Common myeloid progenitor, CD34-positive (primary cell): ENCODE measurements around the gene OSCAR.

ENCODE experiments used
- CTCF ChIA-PET: fragments of 350-600 bp; sonication (Branson Sonifier 250); formaldehyde crosslinking; loops from one replicate; lab custom pipeline; 2021; ENCODE audit warnings: antibody characterized with exemption; lab: Charles Lee
- POLR2A ChIA-PET: fragments of 350-600 bp; sonication (Branson Sonifier 250); formaldehyde crosslinking; loops from one replicate; lab custom pipeline; 2021; ENCODE audit warnings: antibody characterized with exemption; lab: Charles Lee
- DNase-seq, 3 donors: peaks; one replicate each; pipeline versions ENCODE4 v3.0.0 to v3.0.0-alpha.2; 2013
- H3K27ac ChIP-seq, 2 experiments: 1 replicate in 1 of 2; 2 replicates in 1 of 2; pipeline ENCODE4 v1.7.0; 2013; ENCODE audit warnings: inconsistent platforms in 2 of 2, low read length in 2 of 2, mild to moderate bottlenecking in 2 of 2, low read depth in 1 of 2, moderate library complexity in 1 of 2; ENCODE audit not compliant: severe bottlenecking in 2 of 2, insufficient read depth in 1 of 2, poor library complexity in 1 of 2
- H3K27me3 ChIP-seq, 5 experiments: replicated peaks in 2 of 5; 1 replicate in 3 of 5; 2 replicates in 2 of 5; pipeline versions ENCODE4 v1.6.1 to v1.7.0; 2013; ENCODE audit warnings: low read length in 4 of 5, mild to moderate bottlenecking in 2 of 5, moderate library complexity in 2 of 5, inconsistent platforms in 1 of 5; ENCODE audit not compliant: insufficient read depth in 5 of 5, control insufficient read depth in 4 of 5
- H3K36me3 ChIP-seq, 4 experiments: 1 replicate in 2 of 4; 2 replicates in 2 of 4; pipeline versions ENCODE4 v1.6.1 to v1.7.0; 2013; ENCODE audit warnings: low read length in 3 of 4, control low read depth in 1 of 4, mild to moderate bottlenecking in 1 of 4; ENCODE audit not compliant: control insufficient read depth in 4 of 4, insufficient read depth in 4 of 4
- H3K4me1 ChIP-seq, 4 experiments: 1 replicate in 3 of 4; 2 replicates in 1 of 4; pipeline versions ENCODE4 v1.6.1 to v1.7.1; 2013; ENCODE audit warnings: low read length in 3 of 4, mild to moderate bottlenecking in 3 of 4, control low read depth in 1 of 4, inconsistent platforms in 1 of 4, moderate library complexity in 1 of 4; ENCODE audit not compliant: control insufficient read depth in 4 of 4, insufficient read depth in 4 of 4; ENCODE audit errors: control extremely low read depth in 1 of 4
- H3K4me3 ChIP-seq, 7 experiments: 1 replicate in 4 of 7; 2 replicates in 3 of 7; pipeline versions ENCODE4 v1.5.1 to v1.7.0; 2013; ENCODE audit warnings: mild to moderate bottlenecking in 7 of 7, low read length in 6 of 7, moderate library complexity in 6 of 7, inconsistent platforms in 2 of 7, low read depth in 2 of 7, control low read depth in 1 of 7; ENCODE audit not compliant: insufficient read depth in 4 of 7, control insufficient read depth in 1 of 7; ENCODE audit errors: extremely low read depth in 1 of 7
- H3K9me3 ChIP-seq, 5 experiments: 1 replicate in 4 of 5; 2 replicates in 1 of 5; pipeline versions ENCODE4 v1.6.1 to v1.7.1; 2013; ENCODE audit warnings: low read length in 4 of 5, mild to moderate bottlenecking in 2 of 5, inconsistent platforms in 1 of 5, low read depth in 1 of 5, moderate library complexity in 1 of 5; ENCODE audit not compliant: control insufficient read depth in 4 of 5, insufficient read depth in 2 of 5; ENCODE audit errors: control extremely low read depth in 1 of 5
- WGBS: methylation state at CpG from one replicate; pipeline ENCODE4 v1.1.5; 2013; ENCODE audit not compliant: insufficient coverage; 5-methylcytosine and 5-hydroxymethylcytosine counted together

The OSCAR gene

GRCh38 chr19:54125713-54126112 lies 25.1 kb upstream of the OSCAR start:
- WGBS: 96% methylated on average over 8 of the region's 9 CpGs
- no peak overlapping the region for H3K4me3 ChIP-seq
- H3K36me3 ChIP-seq: peaks cover 8 to 87% (median 71%) of the 10 kb centered on the region in 4 experiments
- ChIA-PET CTCF (no interaction called here), POLR2A (no interaction called here)
- H3K27me3 ChIP-seq: no peaks in the 10 kb centered on the region
- H3K4me1 ChIP-seq: no peaks in the 10 kb centered on the region
- H3K9me3 ChIP-seq: no peaks in the 10 kb centered on the region
- no peak overlapping the region for H3K27ac ChIP-seq
- no peak for DNase-seq

DNA sequence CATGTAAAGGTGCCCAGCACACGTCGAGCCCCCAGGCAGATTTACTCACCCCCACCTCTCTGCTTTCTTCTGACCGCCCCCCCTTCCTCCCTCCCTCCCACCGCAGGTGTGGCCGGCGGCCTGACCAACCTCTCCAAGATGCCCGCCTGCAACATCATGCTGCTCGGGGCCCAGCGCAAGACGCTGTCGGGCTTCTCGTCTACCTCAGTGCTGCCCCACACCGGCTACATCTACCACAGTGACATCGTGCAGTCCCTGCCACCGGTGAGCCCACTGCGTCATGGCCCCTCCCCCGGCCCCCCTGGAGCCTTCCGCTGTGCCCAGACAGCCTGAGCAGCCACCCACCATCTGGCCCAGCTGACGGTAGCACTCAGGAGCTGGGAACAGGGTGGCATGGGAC lies 23.8 kb upstream of the OSCAR start:
- Histone ChIP-seq H3K4me3 (no peak overlapping the region), H3K36me3 (peaks cover 8 to 93% (median 75%) of the 10 kb centered on the region in 4 experiments), H3K27me3 (no peaks in the 10 kb centered on the region), H3K27ac (no peak overlapping the region), H3K9me3 (no peaks in the 10 kb centered on the region), H3K4me1 (no peaks in the 10 kb centered on the region)
- no peak for DNase-seq
- ChIA-PET POLR2A (no interaction called here), CTCF (interaction anchor here (0.9 kb wide), 1 partner anchor 8 kb away, joined by 3 read pairs; no protein-coding TSS in a partner anchor)
- WGBS: 98% methylated on average over 17 of the region's 19 CpGs

DNA sequence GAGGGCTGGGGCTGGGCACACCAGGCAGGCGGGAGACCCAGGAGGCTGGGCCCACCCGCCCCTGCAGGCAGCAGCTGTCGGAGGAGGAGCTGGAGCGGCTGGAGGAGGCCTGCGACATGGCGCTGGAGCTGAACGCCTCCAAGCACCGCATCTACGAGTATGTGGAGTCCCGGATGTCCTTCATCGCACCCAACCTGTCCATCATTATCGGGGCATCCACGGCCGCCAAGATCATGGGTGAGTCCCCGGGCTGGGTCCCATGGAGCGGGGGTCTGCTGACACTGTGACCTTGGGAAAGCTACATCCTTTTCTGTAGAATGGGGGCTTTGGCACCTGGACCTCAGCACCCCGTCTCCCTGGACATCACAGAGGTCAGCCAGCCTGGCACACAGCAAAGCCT lies 23.1 kb upstream of the OSCAR start:
- H3K4me1 ChIP-seq: no peaks in the 10 kb centered on the region
- 98% methylated on average over 16 of the region's 17 CpGs for WGBS
- H3K36me3 ChIP-seq: peaks cover 8 to 88% (median 70%) of the 10 kb centered on the region in 4 experiments
- no peak overlapping the region for H3K4me3 ChIP-seq
- POLR2A ChIA-PET: interaction anchor here (0.7 kb wide), 1 partner anchor 8 kb away, joined by 3 read pairs; the partner anchor contains the start of gene TFPT
- no peak for DNase-seq
- no peak overlapping the region for H3K27ac ChIP-seq
- H3K9me3 ChIP-seq: no peaks in the 10 kb centered on the region
- CTCF ChIA-PET: interaction anchor here (0.9 kb wide), 1 partner anchor 9 kb away, joined by 3 read pairs; no protein-coding TSS in a partner anchor
- no peaks in the 10 kb centered on the region for H3K27me3 ChIP-seq

- peaks cover 0 to 9% (median 5%) of the 10 kb centered on the region in 4 experiments for H3K4me1 ChIP-seq
- H3K9me3 ChIP-seq: no peaks in the 10 kb centered on the region
- H3K27me3 ChIP-seq: no peaks in the 10 kb centered on the region
- WGBS: 95% methylated on average over 7 of the region's 10 CpGs
- no peak overlapping the region for H3K4me3 ChIP-seq
- peaks cover 8 to 74% (median 63%) of the 10 kb centered on the region in 4 experiments for H3K36me3 ChIP-seq
- ChIA-PET CTCF (no interaction called here), POLR2A (no interaction called here)
- H3K27ac ChIP-seq: no peak overlapping the region
- DNase-seq: no peak
Measured at GRCh38 chr19:54121259-54121658, 20.7 kb upstream of the OSCAR start.

- under 1% methylated on average over 54 of the region's 60 CpGs for WGBS
- CTCF ChIA-PET: interaction anchor here (1.3 kb wide), 2 partner anchors 20 to 21 kb away, joined by 4 read pairs; no protein-coding TSS in a partner anchor
- H3K4me3 ChIP-seq: peak within 1 kb of the TSS; percentile 85 to 99 (median 94)
- POLR2A ChIA-PET: interaction anchor here (0.6 to 1.7 kb wide), 5 partner anchors 8 to 597 kb away, joined by 3 to 11 read pairs (median 4); partner anchors contain the start of genes CNOT3 and LENG1
- H3K27ac ChIP-seq: peak within 1 kb of the TSS; percentile 78 to 89
- DNase-seq: peak; percentile 99
- no peaks in the 10 kb centered on the region for H3K27me3 ChIP-seq
- H3K4me1 ChIP-seq: peaks cover 0 to 23% (median 20%) of the 10 kb centered on the region in 4 experiments
- no peaks in the 10 kb centered on the region for H3K9me3 ChIP-seq
- peaks cover 2 to 41% (median 30%) of the 10 kb centered on the region in 4 experiments for H3K36me3 ChIP-seq
Measured at GRCh38 chr19:54115109-54116063, 14.8 kb upstream of the OSCAR start, which contains the start of the genes PRPF31 and TFPT. PRPF31 (plus strand) TSS chr19:54115754; CDS start chr19:54118279, 2,525 bp downstream. TFPT (minus strand) TSS chr19:54115657; CDS start chr19:54115269, 388 bp downstream.

- POLR2A ChIA-PET: interaction anchor here (1.2 to 1.7 kb wide), 3 partner anchors 11 to 45 kb away, joined by 4 to 11 read pairs (median 9); partner anchors contain the start of genes CNOT3 and LENG1
- H3K4me3 ChIP-seq: peak overlapping the region; percentile 85 to 99 (median 94)
- WGBS: 3% methylated on average over 16 of the region's 28 CpGs
- H3K4me1 ChIP-seq: peaks cover 0 to 23% (median 20%) of the 10 kb centered on the region in 4 experiments
- H3K27me3 ChIP-seq: no peaks in the 10 kb centered on the region
- DNase-seq: peak; percentile 57 to 70 (median 66)
- peak overlapping the region; percentile 78 to 89 for H3K27ac ChIP-seq
- peaks cover 2 to 41% (median 27%) of the 10 kb centered on the region in 4 experiments for H3K36me3 ChIP-seq
- H3K9me3 ChIP-seq: no peaks in the 10 kb centered on the region
- CTCF ChIA-PET: interaction anchor here (1.3 kb wide), 2 partner anchors 19 to 22 kb away, joined by 4 read pairs; no protein-coding TSS in a partner anchor
Measured at GRCh38 chr19:54114340-54115108, 13.9 kb upstream of the OSCAR start.
